SHP77 (cell line): ENCODE results near the gene NFX1.

Experiments
- DNase-seq, 2 experiments: peaks; one replicate each; lab custom pipeline; 2025; lab: John Stamatoyannopoulos, UW

The NFX1 gene

GRCh38 chr9:33267151-33267767 lies 23.1 kb upstream of the NFX1 start:
- no peak for DNase-seq

- no peak for DNase-seq
These were observed 20.2 kb upstream of the NFX1 start for GRCh38 chr9:33270146-33270545.

GRCh38 chr9:33272061-33272460 lies 18.3 kb upstream of the NFX1 start:
- no peak for DNase-seq

GRCh38 chr9:33273266-33273971 lies 16.9 kb upstream of the NFX1 start:
- no peak for DNase-seq

GRCh38 chr9:33273972-33274328 lies 16.4 kb upstream of the NFX1 start:
- no peak for DNase-seq

- no peak for DNase-seq
These were observed 12.8 kb upstream of the NFX1 start for GRCh38 chr9:33277484-33277883.

- DNase-seq: no peak
These were observed 4.8 kb upstream of the NFX1 start for GRCh38 chr9:33285502-33285901.

GRCh38 chr9:33287087-33287490 lies 3.2 kb upstream of the NFX1 start:
- DNase-seq: peak; percentile 14 to 21

- no peak for DNase-seq
These were observed 2.1 kb upstream of the NFX1 start for GRCh38 chr9:33288235-33288634.

GRCh38 chr9:33288828-33289483 lies 1.4 kb upstream of the NFX1 start:
- no peak for DNase-seq

- DNase-seq: no peak
These were observed 820 bp upstream of the NFX1 start for GRCh38 chr9:33289496-33289895.

- no peak for DNase-seq
These were observed 425 bp upstream of the NFX1 start for GRCh38 chr9:33289936-33290246.

- no peak for DNase-seq
These were observed 698 bp downstream of the NFX1 start for GRCh38 chr9:33291031-33291397.

- no peak for DNase-seq
These were observed 1.6 kb downstream of the NFX1 start for GRCh38 chr9:33291901-33292300.

- no peak for DNase-seq
These were observed 3.5 kb downstream of the NFX1 start for GRCh38 chr9:33293782-33294181.

- DNase-seq: no peak
These were observed 4.5 kb downstream of the NFX1 start for GRCh38 chr9:33294670-33295432.

GRCh38 chr9:33295571-33295970 lies 5.3 kb downstream of the NFX1 start:
- no peak for DNase-seq

- peak in 1 of 2 experiments; percentile 5 for DNase-seq
These were observed 7.1 kb downstream of the NFX1 start for GRCh38 chr9:33297432-33297831.

- no peak for DNase-seq
These were observed 10.2 kb downstream of the NFX1 start for GRCh38 chr9:33300546-33300945.

- no peak for DNase-seq
These were observed 14.0 kb downstream of the NFX1 start for GRCh38 chr9:33304362-33304761.

- DNase-seq: no peak
These were observed 15.7 kb downstream of the NFX1 start for GRCh38 chr9:33306037-33306436.

- DNase-seq: no peak
These were observed 16.8 kb downstream of the NFX1 start for GRCh38 chr9:33307067-33307466.

- DNase-seq: no peak
These were observed 19.6 kb downstream of the NFX1 start for GRCh38 chr9:33309903-33310302.
